ENCODE measurements around the gene MAPK8IP2.

GRCh38 chr22:50587407-50587806 lies 13.2 kb upstream of the MAPK8IP2 start:
- no peak for TF ChIP-seq CTCF (IDR thresholded peaks at IDR 0.05; ENCODE audit: borderline replicate concordance, extremely low read depth, low read length, poor library complexity, severe bottlenecking)
- no peak for TF ChIP-seq EZH2 (IDR thresholded peaks at IDR 0.05; ENCODE audit: borderline replicate concordance, low read depth, low read length, severe bottlenecking)

All from DND-41 (cell line).